DMS 273 (cell line): ENCODE measurements around the gene NFIC.
A peak's percentile ranks its signal among the peaks of the same experiment; 100 is the strongest.
"Not testable (repeated sequence)": the region's sequence is repeated elsewhere in the genome, so short reads cannot be mapped to it uniquely, and the experiment has no call there.

Experiments used
- DNase-seq: peaks from one replicate; lab custom pipeline; 2025; ENCODE audit not compliant: unreplicated experiment; lab: John Stamatoyannopoulos, UW

NFIC gene

GRCh38 chr19:3370728-3371591 is 4.6 kb downstream of the NFIC start:
- DNase-seq: no peak

- DNase-seq: no peak
Measured at GRCh38 chr19:3372413-3372812, 6.0 kb downstream of the NFIC start.

- no peak for DNase-seq
Measured at GRCh38 chr19:3373971-3374368, 7.6 kb downstream of the NFIC start.

DNA sequence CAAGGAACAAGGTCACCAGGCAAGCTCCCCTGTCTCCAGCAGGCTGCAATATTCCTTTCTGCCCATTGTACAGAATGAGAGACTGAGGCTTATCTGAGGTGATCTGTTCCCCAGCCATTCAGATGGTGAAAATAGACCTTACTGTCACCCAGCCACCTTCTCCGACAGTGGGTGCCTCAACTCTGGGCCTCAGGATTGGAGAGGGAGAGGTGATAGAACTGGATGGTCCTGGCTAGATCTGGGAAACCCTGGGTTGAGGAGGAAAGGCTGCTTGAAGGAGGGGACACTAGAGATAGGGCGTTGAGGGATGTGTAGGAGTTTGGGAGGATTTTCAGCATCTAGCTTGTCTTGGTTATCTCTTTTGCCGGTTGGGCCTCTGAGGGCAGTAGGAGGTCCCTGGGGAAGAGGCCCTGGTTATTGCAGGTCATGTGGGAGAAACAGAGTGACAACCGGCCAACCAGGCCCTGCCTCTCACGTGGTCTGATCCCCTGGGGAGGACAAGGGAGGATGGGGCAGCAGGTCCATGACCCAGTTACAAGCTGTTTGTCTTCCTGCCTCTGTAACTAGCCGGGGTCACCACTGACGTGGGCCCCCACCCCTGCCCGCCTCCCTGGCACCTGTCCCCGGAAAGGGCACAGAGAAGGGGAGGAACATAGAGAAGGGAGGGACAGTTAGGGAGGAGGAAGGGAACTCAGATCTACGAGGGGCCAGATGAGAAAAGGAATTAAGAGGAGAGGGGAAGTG is 8.2 kb downstream of the NFIC start:
- no peak for DNase-seq

DNA sequence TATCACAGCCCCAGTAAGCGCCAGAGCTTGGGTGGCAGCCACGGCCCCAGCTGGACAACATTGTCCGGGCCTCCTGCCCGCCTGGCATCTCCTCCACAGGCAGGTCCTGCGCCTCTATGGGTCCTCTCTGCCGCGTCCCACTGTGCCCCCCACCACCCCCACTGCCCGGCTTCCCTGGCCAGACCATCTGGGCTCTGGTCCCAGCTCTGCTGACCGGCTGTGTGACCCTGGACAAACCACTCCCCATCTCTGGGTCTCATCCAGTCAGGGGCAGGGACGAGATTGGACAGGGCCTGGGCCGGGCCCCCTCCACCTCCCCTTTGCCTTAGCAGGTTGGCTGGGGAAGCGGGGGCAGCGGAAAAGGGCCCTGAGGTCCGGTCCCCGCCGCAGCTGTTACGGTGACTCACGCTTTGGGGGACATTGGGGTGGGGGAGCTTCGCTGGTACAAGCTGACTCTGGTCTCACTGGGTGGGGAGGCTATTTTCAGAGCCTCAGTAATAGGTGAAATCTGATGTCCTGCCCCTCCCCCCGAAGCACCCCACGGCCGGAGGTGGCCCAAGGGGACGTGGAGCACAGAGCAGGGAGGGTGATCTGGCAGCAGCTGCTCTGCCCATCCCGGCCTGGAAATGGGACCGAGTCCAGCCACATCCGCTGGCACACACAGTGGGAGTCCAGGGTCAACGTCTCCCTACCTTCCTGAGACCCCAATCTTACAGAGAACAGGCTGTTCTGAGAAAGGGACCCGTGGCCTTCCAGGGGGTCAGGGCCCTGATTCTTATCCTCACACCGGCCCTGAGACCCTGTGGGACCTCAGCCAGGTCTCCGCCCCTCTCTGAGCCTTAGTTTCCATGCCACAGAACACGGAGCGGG is 9.1 kb downstream of the NFIC start:
- DNase-seq: no peak

GRCh38 chr19:3376091-3376455 is 9.7 kb downstream of the NFIC start:
- not testable (repeated sequence) for DNase-seq

DNA sequence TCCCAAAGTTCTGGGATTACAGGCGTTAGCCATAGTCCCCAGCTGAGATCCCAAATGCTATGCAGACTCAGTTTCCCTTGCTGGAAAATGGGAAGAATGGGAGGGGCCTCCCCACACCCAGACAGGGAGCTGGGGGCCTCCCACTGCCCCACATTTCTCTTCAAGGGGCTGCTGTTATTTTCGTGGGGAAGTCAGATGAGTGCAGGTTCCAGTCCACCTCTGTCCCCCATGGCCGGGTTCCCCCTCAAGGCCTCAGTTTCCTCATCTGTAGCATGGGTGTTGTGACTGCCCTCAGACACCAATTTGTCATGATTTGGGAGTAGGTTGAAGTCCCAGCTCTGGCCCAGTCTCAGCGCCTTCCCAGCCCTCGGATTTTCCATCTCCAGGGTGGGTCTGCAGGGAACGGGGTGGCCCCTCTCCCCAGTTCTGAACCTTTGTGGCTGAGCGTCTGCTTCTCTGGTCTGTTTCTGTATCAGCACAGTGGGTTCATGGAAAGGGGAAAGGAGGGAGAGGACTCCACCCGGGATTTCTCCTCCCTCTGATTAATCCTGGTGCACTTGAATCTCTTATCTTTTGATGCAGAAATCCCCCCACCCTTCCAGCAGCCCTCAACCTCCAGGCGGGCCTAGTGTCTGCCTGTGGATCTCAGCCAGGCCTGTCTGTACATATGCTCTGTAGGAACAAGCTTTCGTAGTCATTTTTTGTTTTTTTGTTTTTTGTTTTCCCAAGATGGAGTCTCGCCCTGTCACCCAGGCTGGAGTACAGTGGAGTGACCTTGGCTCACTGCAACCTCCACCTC is 12.2 kb downstream of the NFIC start:
- DNase-seq: no peak

DNA sequence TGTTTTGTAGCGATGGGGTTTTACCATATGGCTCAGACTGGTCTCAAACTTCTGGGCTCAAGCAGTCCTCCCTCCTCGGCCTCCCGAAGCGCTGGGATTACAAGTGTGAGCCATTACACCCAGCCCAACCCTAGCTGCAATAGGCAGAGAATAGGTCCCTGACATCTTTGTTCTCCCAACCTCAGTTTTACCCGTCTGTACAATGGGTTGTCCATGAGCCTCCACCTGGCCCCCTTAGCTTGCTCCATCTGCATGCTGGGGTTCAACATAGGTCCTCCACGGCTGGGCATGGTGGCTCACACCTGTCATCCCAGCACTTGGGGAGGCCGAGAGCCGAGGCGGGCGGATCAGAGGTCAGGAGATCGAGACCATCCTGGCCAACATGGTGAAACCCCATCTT is 14.4 kb downstream of the NFIC start:
- no peak for DNase-seq

GRCh38 chr19:3381701-3382372 is 15.5 kb downstream of the NFIC start:
- no peak for DNase-seq

DNA sequence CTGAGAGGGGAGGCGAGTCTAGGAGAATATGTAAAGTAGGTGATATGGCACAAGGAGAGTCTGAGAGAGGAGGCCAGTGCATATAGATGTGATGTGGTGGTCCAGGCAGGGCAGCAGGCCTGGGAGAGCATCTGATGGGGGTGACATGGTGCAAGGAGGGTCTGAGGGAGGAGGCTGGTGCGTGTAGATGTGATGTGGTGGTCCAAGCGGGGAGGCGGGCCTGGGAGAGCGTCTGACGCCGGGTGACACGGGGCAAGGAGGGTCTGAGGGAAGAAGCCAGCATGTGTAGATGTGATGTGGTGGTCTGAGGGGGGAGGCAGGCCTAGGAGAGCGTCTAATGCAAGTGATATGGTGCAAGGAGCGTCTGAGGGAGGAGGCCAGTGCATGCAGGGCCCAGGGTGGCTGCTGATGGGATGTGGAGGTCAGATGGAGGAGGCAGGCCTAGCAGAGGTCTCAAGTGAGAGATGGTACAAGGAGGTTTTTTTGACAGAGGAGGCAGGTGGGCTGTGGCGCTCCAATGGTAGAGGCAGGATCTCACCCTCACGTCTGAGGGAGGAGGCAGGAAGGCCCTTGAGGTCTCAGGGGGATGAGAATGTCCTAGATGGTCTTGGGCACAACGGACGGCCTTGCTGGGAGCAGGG is 16.2 kb downstream of the NFIC start:
- DNase-seq: no peak

- no peak for DNase-seq
Measured at GRCh38 chr19:3383121-3383722, 16.8 kb downstream of the NFIC start.

DNA sequence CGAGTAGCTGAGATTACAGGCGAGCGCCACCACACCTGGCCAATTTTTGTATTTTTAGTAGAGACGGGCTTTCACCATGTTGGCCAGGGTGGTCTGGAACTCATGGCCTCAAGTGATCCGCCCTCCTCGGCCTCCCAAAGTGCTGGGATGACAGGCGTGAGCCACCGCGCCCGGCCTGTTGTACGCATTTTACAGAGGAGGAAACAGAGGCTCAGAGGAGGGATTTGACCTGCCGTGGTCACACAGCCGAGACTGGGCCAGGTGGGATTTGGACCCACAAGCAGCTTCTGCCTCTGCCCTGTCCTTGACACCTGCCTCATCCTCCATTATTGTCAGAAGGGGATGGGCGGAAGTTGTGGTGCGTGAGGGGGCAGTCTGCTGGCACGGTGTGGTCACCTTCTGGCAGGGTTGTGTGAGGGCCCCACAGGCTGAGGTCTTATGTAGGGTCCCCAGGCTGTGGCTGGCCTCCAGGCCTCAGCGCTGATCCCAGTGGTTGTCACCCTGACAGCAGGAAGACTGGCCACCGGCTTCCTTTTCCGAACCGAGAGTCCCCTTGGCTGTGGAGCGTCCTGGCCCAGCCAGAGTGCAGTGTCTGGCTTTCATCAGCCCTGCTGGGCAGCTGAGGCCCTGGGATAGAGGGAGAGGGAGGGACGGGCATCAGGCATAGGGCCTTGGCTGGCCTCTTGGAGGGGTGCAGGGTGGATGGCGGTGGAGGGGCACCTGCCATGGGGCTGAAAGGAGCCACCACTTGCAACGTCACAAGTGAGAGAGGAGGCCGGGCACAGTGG is 20.3 kb downstream of the NFIC start:
- no peak for DNase-seq

DNA sequence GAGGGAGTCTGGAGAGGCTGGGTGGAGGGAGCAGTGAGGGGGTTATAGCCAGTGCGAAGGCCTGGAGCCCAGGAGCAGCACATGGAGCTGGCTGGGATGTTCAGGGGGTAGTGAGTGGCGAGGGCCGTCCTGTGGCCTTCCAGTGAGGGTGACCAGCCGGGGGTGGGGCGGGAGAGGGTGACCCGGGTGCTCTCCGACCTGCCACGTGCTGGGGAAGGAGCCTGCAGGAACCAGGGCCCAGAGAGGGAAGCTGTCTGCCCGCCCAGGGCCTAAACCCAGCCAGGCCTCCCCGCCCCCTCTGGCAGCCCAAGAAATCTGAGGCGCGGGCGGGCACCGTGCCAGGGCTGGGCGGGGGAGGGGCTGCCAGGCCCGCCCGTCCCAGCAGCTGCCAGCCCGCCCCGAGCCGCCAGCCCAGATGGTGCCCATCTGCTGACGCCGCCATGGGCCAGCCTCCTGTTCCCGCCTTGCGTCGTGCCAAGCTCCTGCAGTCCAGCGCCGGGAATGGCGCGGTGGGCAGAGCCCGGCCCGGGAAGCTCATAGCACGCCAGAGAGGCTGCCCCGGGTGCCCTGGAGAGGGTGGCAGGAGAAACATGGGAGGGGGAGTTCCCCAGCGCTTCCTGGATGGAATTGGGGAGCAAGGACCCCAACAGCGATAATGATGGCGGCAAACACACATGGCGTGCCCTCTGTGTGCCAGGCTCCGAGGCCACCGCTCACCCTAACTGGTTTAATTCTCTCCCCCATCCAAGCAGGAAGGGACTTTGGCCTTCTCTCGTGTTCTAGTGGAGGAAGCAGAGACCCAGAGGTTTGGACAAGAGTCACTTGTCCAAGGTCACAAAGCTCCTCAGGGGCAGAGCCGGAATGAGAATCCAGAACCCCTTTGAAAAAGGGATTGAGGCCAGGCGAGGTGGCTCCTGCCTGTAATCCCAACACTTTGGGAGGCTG is 21.5 kb downstream of the NFIC start:
- DNase-seq: peak; percentile 98

DNA sequence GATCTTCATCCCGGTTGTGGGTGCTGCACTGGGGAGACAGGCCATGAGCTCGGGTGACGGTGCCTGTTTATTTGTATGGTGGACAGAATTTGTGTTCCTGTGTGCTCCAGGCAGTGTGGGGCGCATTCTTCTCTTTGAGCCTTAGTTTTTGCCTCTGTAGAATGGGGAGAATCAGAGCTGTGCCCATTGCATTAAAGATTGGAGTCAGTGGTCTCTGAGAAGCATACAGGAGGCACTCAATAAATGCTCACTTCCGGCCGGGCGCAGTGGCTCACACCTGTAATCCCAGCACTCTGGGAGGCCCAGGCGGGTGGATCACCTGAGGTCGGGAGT is 23.0 kb downstream of the NFIC start:
- no peak for DNase-seq

DNA sequence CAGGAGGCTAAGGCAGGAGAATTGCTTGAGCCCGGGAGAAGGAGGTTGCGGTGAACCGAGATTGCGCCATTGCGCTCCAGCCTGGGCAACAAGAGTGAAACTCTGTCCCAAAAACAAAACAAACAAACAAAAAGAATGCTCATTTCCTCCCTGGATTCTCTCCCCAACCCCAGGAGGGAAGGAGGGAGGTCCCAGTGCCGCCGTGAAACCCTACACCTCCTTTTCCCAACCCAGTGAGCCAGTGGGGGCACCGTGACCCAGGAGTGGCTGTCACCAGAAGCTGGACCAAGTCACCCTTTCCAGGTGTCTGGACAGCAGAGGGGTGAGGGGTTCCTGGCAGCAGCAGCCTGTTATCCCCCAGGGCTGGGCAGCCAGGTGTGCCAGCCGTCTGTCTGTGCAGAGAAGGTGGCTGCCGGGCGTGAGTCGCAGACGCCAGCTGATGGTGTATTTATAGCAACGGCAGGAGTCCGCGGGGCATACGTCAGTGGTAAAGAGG is 23.5 kb downstream of the NFIC start:
- DNase-seq: peak; percentile 90

GRCh38 chr19:3391911-3392310 is 25.5 kb downstream of the NFIC start:
- not testable (repeated sequence) for DNase-seq

GRCh38 chr19:3392480-3392879 is 26.1 kb downstream of the NFIC start:
- DNase-seq: peak; percentile 71
